SH-SY5Y (cell line): ENCODE data around the gene FAM184B.

Experiments
- GATA2 ChIP-seq: IDR thresholded peaks from 2 replicates; pipeline ENCODE4 v1.6.1; 2011; ENCODE audit warnings: mild to moderate bottlenecking, low read depth, low read length
- GATA3 ChIP-seq: IDR thresholded peaks from 2 replicates; pipeline ENCODE4 v1.6.1; 2011; ENCODE audit warnings: low read depth, mild to moderate bottlenecking, low read length, moderate library complexity

FAM184B gene

DNA sequence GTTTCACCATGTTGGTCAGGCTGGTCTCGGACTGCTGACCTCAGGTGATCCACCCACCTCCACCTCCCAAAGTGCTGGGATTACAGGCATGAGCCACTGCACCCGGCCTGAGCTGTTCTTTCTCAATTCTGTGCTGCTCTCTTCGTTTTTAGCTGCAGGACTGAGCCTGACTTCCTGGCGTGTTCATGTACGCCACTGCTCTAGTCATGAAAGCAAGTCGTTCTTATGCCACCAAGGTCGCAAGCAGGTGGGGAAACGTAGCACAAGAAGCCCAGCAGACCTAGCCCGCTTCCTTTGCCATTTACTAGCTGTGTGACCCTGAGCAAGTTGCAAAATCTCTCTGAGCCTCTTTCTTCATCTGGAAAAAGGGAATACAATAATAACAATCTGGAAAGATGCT lies 123.6 kb downstream of the FAM184B start:
- no peak for TF ChIP-seq GATA3
- TF ChIP-seq GATA2, result no peak

DNA sequence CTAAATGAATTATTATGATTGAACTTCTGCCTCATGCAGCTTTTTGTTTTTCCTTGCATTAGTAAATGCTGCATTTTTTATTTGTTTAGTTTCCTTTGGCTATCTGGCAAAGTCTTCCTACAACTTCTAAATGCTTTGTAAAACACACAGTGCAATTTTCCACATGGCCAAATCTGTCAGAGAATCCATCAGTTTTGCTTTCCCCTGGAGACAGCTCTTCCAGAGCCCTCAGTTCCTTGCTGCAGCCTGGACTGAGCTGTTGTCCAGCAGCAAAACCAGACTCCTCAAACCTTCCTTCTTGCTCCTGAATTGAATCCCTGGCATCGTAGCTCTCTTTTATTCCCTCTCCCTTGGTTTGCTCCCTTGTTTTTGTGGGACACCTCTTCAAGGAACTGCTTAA lies 124.3 kb downstream of the FAM184B start:
- TF ChIP-seq GATA2 (no peak), GATA3 (no peak)

GRCh38 chr4:17654701-17655100 lies 126.7 kb downstream of the FAM184B start:
- TF ChIP-seq GATA2 (no peak), GATA3 (no peak)

GRCh38 chr4:17650406-17650805 lies 131.0 kb downstream of the FAM184B start:
- TF ChIP-seq GATA3 (no peak), GATA2 (no peak)

GRCh38 chr4:17647927-17648326 lies 133.5 kb downstream of the FAM184B start:
- TF ChIP-seq GATA3, result no peak
- TF ChIP-seq GATA2, result no peak

GRCh38 chr4:17647176-17647806 lies 134.1 kb downstream of the FAM184B start:
- TF ChIP-seq GATA2 (no peak), GATA3 (no peak)

DNA sequence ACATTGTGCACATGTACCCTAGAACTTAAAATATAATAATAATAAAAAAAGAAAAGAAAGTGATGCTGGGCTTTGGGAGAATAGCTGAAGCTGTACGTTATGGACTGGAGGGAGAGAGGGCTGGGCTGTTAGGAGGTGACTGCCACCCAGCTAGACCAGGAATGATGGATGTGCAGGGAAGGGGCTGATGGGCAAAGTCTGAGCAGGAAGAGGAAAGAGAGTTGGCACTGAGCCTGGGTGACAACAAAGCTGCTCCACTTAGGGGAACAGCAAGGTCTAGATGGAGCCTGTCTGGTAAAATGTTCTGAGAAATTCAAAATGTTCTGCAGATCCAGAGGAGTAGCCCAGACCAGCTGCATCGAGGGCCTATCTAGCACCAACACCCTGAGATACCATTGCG lies 134.7 kb downstream of the FAM184B start:
- TF ChIP-seq GATA2 (no peak), GATA3 (no peak)

- no peak for TF ChIP-seq GATA3
- TF ChIP-seq GATA2, result no peak
These were observed 139.0 kb downstream of the FAM184B start for GRCh38 chr4:17642398-17642783.

DNA sequence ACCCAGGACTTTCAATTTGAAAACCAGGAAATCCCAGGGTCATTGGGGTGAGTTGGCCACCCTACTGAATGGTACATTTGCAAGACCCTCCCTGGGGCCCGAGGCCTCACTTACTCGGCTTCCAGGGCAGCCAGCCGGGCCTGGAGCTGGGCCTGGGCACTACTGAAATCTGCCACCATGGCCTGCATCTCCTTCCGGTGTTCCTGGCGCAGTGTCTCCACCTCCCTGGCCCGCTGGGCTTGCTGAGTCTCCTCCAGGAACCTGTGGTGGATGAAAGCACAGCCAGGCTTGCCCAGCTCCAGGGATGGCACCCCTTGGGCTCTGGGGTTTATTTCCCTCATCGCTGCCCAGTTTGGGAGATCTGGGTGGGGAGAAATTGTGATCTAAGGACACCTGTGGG lies 142.3 kb downstream of the FAM184B start:
- TF ChIP-seq GATA2, result no peak
- no peak for TF ChIP-seq GATA3

- no peak for TF ChIP-seq GATA3
These were observed 144.5 kb downstream of the FAM184B start for GRCh38 chr4:17636696-17637622.

GRCh38 chr4:17636341-17636695 lies 145.1 kb downstream of the FAM184B start:
- TF ChIP-seq GATA2 (no peak), GATA3 (no peak)

GRCh38 chr4:17635056-17635455 lies 146.4 kb downstream of the FAM184B start:
- TF ChIP-seq GATA2 (no peak), GATA3 (no peak)

DNA sequence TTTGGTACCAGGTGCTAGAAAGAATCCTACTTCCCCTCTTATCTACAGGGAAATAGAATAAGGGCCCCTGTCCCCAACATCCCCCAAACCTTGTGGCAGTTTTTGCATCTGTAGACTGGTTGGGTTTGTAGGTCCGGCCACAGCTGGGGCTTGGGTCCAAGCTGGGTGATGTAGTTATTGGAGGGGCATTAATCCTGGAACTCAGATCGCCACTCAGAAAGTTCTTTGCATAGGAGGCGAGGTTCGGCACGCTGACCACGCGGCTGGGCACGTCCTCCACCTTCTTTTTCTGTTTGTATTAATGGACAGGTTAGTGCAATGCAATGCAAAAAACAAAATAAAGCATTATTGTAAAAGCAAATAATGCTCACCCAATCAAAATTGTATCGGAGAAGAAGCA lies 147.8 kb downstream of the FAM184B start:
- TF ChIP-seq GATA3 (no peak), GATA2 (no peak)

DNA sequence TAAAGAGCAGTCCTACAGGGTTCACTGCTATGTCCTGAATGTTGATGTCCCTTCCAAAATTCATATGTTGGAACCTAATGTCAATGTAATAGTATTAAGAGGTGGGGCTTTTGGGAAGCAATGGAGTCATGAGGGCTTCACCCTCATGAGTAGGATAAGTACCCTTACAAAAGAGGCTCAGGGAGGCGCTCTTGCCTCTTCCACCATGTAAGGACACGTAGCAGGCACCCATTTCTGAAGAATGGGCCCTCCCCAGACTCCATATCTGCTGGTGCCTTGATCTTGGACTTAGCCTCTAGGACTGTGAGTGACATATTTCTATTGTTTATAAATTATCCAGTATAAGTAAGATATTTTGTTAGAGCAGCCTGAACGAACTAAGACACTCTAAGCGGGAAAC lies 151.2 kb downstream of the FAM184B start:
- TF ChIP-seq GATA3 (no peak), GATA2 (no peak)

DNA sequence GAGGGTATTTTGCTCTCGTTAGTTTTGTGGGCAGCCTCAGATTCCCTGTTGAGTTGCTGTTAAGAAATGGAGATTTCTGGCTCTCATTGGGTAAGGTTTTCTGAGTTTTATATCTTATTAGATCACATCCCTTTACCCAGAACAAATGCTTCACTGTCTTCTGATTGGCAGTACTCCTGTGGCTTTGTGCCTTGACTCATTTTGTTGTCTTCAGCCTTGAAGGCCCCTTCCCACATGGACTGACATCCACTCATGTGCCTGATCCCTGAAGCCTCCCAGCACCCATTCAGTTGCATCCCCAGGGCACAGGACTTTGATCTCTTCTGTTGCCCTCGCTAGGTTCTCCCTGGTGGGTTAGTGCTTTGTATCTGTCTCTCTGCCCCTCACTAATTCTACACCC lies 156.6 kb downstream of the FAM184B start:
- TF ChIP-seq GATA2 (no peak), GATA3 (no peak)

DNA sequence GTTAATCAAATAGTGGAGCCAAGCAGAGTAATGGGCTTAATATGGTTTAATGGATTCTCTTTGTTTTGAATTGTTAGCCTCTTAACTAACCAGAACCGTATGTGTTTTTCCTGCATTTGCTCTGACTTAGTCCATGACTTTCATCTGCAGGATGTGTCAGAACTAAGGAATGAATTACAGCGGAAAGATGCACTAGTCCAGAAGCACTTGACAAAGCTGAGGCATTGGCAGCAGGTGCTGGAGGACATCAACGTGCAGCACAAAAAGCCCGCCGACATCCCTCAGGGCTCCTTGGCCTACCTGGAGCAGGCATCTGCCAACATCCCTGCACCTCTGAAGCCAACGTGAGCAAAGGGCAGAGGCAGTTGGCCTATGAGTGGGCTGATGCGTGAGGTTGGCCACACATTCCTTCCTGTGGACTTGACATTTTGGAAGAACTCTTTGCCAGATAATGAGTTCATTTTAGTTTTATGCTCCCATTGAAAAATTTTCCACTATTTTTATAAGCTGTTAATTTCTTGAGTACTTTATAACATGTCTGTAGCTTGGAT lies 157.9 kb downstream of the FAM184B start:
- TF ChIP-seq GATA3, result no peak
- TF ChIP-seq GATA2, result no peak

DNA sequence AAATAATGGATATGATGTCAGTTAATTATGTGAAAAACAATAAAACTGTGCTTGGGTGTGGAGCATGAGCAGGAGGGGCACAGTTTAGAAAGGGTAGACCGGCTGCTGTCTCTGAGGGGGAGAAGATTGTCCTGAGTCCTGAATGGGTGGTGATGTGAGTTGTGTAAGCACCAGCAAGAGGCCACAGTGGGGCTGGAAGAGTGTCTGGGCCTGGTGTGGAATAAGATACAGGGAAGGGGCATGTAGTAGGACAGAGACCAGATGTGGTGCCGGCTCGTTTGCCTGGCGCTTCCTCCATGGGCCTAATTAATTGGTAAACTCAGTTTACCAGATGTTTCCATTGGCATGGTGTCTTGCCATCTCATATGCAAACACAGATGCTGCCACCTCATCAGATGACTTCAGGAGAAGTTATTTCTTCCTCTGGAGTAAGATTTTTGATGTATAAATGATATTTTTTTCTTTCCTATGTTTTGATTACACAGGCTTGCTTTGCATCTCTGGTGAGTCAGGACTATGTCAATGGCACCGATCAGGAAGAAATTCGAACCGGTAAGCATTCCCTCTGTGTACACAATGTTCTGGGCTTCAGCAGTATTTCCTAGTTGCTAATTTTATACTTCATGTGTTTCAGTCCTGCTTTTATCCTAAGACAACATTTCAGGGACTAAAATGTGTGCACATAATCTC lies 161.9 kb downstream of the FAM184B start:
- no peak for TF ChIP-seq GATA2
- TF ChIP-seq GATA3, result no peak
